Measurements from ENCODE around the gene CAMK2B.

The CAMK2B gene

DNA sequence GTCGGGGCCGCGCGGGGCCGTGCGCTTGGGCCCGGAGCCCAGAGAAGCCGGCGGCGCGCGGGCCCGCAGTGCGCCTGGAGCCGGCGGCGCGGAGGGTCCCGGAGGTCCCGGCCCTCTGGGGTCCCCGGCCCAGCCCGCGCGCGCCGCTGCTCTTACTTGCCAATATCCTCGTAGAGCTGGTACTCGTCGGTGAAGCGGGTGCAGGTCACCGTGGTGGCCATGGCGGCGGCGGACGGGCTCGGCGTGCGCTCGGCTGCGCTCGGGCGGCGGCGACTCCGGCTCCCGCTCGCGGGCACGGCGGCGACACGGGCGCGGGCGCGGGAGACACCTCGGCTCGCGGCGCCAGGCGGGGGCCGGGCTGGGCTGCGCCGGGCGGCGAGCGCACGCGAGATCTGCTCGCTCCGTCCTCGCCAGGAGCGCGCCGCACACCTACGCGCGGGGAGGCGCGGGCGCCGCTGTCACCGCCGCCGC, at the start of gene CAMK2B:
Gene CAMK2B (minus strand): TSS at position 394 of the 471 bp plus-strand sequence. CDS start 173 bp downstream, at position 221.
- Histone ChIP-seq H3K4me3 (ENCODE audit: low read length) (no peak within 1 kb of the TSS), H3K4me1 (ENCODE audit: low read length) (no peaks in the 10 kb centered on the region), H3F3A (ENCODE audit: insufficient read depth, low read length) (no peaks in the 10 kb centered on the region), H3K79me2 (ENCODE audit: low read length) (no peaks in the 10 kb centered on the region), H3K4me2 (ENCODE audit: low read depth, low read length) (no peak within 1 kb of the TSS), H2AFZ (ENCODE audit: low read length) (no peak within 1 kb of the TSS), H3K9me2 (replicated peaks; ENCODE audit: insufficient read depth, low read length) (no peaks in the 10 kb centered on the region), H4K20me1 (ENCODE audit: insufficient read depth, low read length) (no peaks in the 10 kb centered on the region), H3K9me3 (replicated peaks; ENCODE audit: insufficient read depth, low read length) (no peaks in the 10 kb centered on the region), H3K9ac (ENCODE audit: low read length) (no peak within 1 kb of the TSS), H3K27ac (ENCODE audit: low read length) (no peak within 1 kb of the TSS), H3K36me3 (replicated peaks; ENCODE audit: insufficient read depth, low read length) (no peaks in the 10 kb centered on the region), H3K27me3 (replicated peaks; ENCODE audit: insufficient read depth, low read length) (peaks cover 40% of the 10 kb centered on the region)
- no peak for DNase-seq
- TF ChIP-seq, protein P1, sequence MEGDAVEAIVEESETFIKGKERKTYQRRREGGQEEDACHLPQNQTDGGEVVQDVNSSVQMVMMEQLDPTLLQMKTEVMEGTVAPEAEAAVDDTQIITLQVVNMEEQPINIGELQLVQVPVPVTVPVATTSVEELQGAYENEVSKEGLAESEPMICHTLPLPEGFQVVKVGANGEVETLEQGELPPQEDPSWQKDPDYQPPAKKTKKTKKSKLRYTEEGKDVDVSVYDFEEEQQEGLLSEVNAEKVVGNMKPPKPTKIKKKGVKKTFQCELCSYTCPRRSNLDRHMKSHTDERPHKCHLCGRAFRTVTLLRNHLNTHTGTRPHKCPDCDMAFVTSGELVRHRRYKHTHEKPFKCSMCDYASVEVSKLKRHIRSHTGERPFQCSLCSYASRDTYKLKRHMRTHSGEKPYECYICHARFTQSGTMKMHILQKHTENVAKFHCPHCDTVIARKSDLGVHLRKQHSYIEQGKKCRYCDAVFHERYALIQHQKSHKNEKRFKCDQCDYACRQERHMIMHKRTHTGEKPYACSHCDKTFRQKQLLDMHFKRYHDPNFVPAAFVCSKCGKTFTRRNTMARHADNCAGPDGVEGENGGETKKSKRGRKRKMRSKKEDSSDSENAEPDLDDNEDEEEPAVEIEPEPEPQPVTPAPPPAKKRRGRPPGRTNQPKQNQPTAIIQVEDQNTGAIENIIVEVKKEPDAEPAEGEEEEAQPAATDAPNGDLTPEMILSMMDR (IDR thresholded peaks at IDR 0.05; ENCODE audit: low read length): no peak
- no peak for TF ChIP-seq EZH2phosphoT487 (IDR thresholded peaks at IDR 0.05; ENCODE audit: low read length)
- no peak for TF ChIP-seq EZH2 (optimal IDR thresholded peaks at IDR 0.05; ENCODE audit: low read depth, low read length)

DNA sequence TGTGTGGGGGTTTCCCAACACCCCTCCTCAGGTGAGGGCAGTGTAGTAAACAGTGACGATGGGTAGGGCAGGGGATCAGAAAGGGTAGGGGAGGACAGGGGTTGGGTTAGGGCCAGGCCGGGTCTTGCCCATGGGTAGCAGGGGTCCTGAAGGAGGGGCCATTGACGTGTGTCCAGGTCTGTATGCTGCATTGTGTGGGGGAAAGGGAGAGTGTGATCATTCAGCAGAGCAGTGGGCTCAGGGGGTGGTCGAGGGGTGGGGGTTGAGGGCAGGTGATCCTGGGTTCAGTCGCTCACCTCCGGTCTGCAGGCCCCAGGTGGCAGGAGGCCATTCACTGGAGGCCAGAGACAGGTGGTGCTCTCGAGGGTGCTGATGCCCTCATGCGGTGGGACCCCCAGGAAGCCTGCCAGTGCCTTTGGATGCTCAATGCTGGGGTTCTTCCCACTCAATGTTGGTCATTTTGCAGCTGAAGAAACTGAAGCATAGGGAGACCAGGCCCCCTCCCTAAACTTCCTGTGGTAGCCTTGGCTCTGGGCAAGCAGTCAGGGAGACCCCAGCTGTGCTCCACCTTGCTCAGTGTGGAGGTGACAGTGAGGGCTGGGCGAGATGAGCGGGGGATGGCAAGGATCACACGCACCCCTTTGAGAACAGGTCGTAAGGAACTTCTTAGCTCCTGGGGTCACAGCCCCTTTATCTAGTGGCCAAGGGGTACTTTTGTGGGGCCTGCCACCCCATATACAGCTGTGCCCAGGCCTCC, 48.8 kb upstream of the CAMK2B start:
- H3K27ac ChIP-seq (ENCODE audit: low read length): no peak overlapping the region
- H3K4me2 ChIP-seq (ENCODE audit: low read depth, low read length): no peak overlapping the region
- no peak overlapping the region for H3K4me3 ChIP-seq (ENCODE audit: low read length)
- H3K9me2 ChIP-seq (replicated peaks; ENCODE audit: insufficient read depth, low read length): no peaks in the 10 kb centered on the region
- H2AFZ ChIP-seq (ENCODE audit: low read length): no peak overlapping the region
- H3K27me3 ChIP-seq (replicated peaks; ENCODE audit: insufficient read depth, low read length): no peaks in the 10 kb centered on the region
- H3K9ac ChIP-seq (ENCODE audit: low read length): no peak overlapping the region
- peaks cover 8% of the 10 kb centered on the region for H3K4me1 ChIP-seq (ENCODE audit: low read length)
- no peaks in the 10 kb centered on the region for H3K79me2 ChIP-seq (ENCODE audit: low read length)
- TF ChIP-seq, protein P1 (IDR thresholded peaks at IDR 0.05; ENCODE audit: low read length): no peak
- no peak for TF ChIP-seq EZH2phosphoT487 (IDR thresholded peaks at IDR 0.05; ENCODE audit: low read length)
- TF ChIP-seq EZH2 (optimal IDR thresholded peaks at IDR 0.05; ENCODE audit: low read depth, low read length): no peak
- H3K9me3 ChIP-seq (replicated peaks; ENCODE audit: insufficient read depth, low read length): no peaks in the 10 kb centered on the region
- no peak for DNase-seq
- H3K36me3 ChIP-seq (replicated peaks; ENCODE audit: insufficient read depth, low read length): no peaks in the 10 kb centered on the region
- no peaks in the 10 kb centered on the region for H4K20me1 ChIP-seq (ENCODE audit: insufficient read depth, low read length)
- 0 out of 2 replicates have a peak, but pooled peaks cover 3% of the 10 kb centered on the region for H3F3A ChIP-seq (ENCODE audit: insufficient read depth, low read length)

DNA sequence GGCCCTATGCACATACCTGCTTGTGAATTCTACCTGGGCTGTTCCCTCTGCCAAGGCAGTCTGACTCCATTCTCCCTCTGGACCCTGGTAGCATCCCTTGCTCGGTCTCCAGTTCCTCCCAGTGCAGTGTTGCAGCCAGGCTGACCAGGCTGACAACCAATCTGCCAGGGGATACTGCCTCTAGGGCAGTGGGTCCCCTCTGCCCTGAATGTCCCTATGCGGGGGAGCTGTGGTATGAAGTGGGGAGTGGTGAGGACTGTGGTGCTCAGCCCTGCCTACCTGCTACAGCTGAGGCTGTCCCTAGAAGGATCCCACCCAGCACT, 48.0 kb upstream of the CAMK2B start:
- TF ChIP-seq, protein P1 (IDR thresholded peaks at IDR 0.05; ENCODE audit: low read length): no peak
- TF ChIP-seq EZH2phosphoT487 (IDR thresholded peaks at IDR 0.05; ENCODE audit: low read length) (no peak), EZH2 (optimal IDR thresholded peaks at IDR 0.05; ENCODE audit: low read depth, low read length) (no peak)
- no peaks in the 10 kb centered on the region for H3K27me3 ChIP-seq (replicated peaks; ENCODE audit: insufficient read depth, low read length)
- no peak overlapping the region for H3K4me2 ChIP-seq (ENCODE audit: low read depth, low read length)
- H3K4me1 ChIP-seq (ENCODE audit: low read length): peaks cover 8% of the 10 kb centered on the region
- 0 out of 2 replicates have a peak, but pooled peaks cover 3% of the 10 kb centered on the region for H3F3A ChIP-seq (ENCODE audit: insufficient read depth, low read length)
- no peak overlapping the region for H3K4me3 ChIP-seq (ENCODE audit: low read length)
- no peaks in the 10 kb centered on the region for H4K20me1 ChIP-seq (ENCODE audit: insufficient read depth, low read length)
- no peak overlapping the region for H2AFZ ChIP-seq (ENCODE audit: low read length)
- no peak overlapping the region for H3K27ac ChIP-seq (ENCODE audit: low read length)
- no peak overlapping the region for H3K9ac ChIP-seq (ENCODE audit: low read length)
- H3K79me2 ChIP-seq (ENCODE audit: low read length): no peaks in the 10 kb centered on the region
- no peaks in the 10 kb centered on the region for H3K9me3 ChIP-seq (replicated peaks; ENCODE audit: insufficient read depth, low read length)
- DNase-seq: no peak
- no peaks in the 10 kb centered on the region for H3K36me3 ChIP-seq (replicated peaks; ENCODE audit: insufficient read depth, low read length)
- no peaks in the 10 kb centered on the region for H3K9me2 ChIP-seq (replicated peaks; ENCODE audit: insufficient read depth, low read length)

Data from MM.1S (cell line).